ENCODE results near the gene NUDT19. TPM values are rescaled to one million over a fixed set of nuclear protein-coding genes. Genes with fewer than 3 reads are reported as not detected.
A peak's percentile ranks its signal among the peaks of the same experiment; 100 is the strongest.

NUDT19 gene
- total and polyA plus RNA-seq, 10 of the 15 experiments (the other 5 are each of a cell fraction or from before 2014, with no cell fraction given): 8.5 to 31.0 (median 17.0) TPM

DNA sequence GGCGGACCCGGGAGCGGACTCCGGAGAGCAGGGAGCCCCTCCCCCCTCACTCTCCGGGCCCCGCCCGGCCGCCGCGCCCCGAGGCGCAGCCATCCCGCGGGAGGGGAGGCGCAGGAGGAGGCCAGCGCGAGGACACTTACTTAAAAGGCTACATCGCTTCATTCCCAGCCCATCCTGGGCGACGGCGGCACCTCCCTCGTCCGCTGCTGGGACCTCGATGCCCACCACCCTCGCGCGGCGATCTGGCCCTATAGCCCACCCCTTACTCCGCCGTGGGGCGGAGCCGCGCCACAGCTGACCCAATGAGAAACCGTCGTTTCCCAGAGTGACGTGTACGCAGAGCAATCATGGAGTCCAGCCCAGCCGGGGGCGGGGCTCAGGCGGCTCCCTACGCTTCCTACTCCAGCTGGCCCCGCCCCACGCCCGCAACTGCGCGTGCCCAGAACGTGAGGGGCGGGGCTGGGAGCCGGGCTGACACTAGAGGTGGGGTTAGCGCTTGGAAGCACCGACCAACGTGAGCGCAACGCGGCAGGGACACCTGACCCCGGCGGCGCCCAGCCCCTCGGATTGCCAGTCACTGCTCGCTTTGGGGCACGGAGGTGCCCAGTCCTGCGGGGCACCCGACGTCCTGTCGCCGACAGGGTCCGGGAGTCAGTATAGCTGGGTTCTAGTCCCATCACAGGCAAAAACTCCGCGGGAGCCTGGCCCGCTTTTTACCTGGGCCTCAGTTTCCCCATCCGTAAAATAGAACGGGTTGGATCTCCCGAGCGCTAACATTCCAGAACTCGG is 16.5 kb upstream of the NUDT19 start, which contains the start of gene ANKRD27 (continued):
- TF ChIP-seq, protein P1, sequence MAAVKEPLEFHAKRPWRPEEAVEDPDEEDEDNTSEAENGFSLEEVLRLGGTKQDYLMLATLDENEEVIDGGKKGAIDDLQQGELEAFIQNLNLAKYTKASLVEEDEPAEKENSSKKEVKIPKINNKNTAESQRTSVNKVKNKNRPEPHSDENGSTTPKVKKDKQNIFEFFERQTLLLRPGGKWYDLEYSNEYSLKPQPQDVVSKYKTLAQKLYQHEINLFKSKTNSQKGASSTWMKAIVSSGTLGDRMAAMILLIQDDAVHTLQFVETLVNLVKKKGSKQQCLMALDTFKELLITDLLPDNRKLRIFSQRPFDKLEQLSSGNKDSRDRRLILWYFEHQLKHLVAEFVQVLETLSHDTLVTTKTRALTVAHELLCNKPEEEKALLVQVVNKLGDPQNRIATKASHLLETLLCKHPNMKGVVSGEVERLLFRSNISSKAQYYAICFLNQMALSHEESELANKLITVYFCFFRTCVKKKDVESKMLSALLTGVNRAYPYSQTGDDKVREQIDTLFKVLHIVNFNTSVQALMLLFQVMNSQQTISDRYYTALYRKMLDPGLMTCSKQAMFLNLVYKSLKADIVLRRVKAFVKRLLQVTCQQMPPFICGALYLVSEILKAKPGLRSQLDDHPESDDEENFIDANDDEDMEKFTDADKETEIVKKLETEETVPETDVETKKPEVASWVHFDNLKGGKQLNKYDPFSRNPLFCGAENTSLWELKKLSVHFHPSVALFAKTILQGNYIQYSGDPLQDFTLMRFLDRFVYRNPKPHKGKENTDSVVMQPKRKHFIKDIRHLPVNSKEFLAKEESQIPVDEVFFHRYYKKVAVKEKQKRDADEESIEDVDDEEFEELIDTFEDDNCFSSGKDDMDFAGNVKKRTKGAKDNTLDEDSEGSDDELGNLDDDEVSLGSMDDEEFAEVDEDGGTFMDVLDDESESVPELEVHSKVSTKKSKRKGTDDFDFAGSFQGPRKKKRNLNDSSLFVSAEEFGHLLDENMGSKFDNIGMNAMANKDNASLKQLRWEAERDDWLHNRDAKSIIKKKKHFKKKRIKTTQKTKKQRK (IDR thresholded peaks at IDR 0.05; ENCODE audit: low read depth, low read length): peak; percentile 51
- peak; percentile 47; the same call in 1 of the 2 replicates for TF ChIP-seq RB1 (IDR thresholded peaks at IDR 0.05; ENCODE audit: borderline replicate concordance)
- TF ChIP-seq CBFB (IDR thresholded peaks at IDR 0.05; ENCODE audit: low read depth): no peak
- peak in 1 of 2 experiments; percentile 39; a peak in 1 of 3 replicates for TF ChIP-seq EGR1 (IDR thresholded peaks at IDR 0.05; ENCODE audit: borderline replicate concordance in 1 of 2, low read depth in 2 of 2, low read length in 2 of 2)
- no peak for TF ChIP-seq FOXM1 (IDR thresholded peaks at IDR 0.05; ENCODE audit: low read depth, low read length)
- no peak for TF ChIP-seq HDAC2 (IDR thresholded peaks at IDR 0.05)
- TF ChIP-seq PKNOX1 (IDR thresholded peaks at IDR 0.05): peak; percentile 99
- TF ChIP-seq NFYA (IDR thresholded peaks at IDR 0.05; ENCODE audit: borderline replicate concordance, low read depth, low read length): peak; percentile 69
- peak; percentile 77 for TF ChIP-seq FOS (IDR thresholded peaks at IDR 0.05; ENCODE audit: borderline replicate concordance, extremely low read depth, insufficient read length)
- peak; percentile 95 for TF ChIP-seq CHD2 (IDR thresholded peaks at IDR 0.05; ENCODE audit: borderline replicate concordance, low read depth, low read length)
- no peak for TF ChIP-seq SMAD1 (IDR thresholded peaks at IDR 0.05; ENCODE audit: low read depth, partially characterized antibody)
- peak; percentile 55; the same call in 1 of the 2 replicates for TF ChIP-seq CREB1 (IDR thresholded peaks at IDR 0.05; ENCODE audit: low read depth)
- TF ChIP-seq, protein P2, sequence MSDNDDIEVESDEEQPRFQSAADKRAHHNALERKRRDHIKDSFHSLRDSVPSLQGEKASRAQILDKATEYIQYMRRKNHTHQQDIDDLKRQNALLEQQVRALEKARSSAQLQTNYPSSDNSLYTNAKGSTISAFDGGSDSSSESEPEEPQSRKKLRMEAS (IDR thresholded peaks at IDR 0.05; ENCODE audit: low read depth, low read length): peak; percentile 18; the same call in 1 of the 2 replicates
- TF ChIP-seq NFXL1 (IDR thresholded peaks at IDR 0.05; ENCODE audit: borderline replicate concordance): no peak
- TF ChIP-seq IKZF1 (conservative IDR thresholded peaks at IDR 0.05): peak; percentile 56; the same call in 1 of the 2 replicates
- TF ChIP-seq HDGF (IDR thresholded peaks at IDR 0.05): peak; percentile 72; the same call in 1 of the 2 replicates
- no peak for TF ChIP-seq CHD4 (IDR thresholded peaks at IDR 0.05)
- peak; percentile 26; the same call in 1 of the 2 replicates for TF ChIP-seq NBN (IDR thresholded peaks at IDR 0.05)
- TF ChIP-seq TAF1 (IDR thresholded peaks at IDR 0.05; ENCODE audit: borderline replicate concordance, low read depth, low read length): peak; percentile 24; the same call in 1 of the 2 replicates
- peak; percentile 94 for TF ChIP-seq NFYB (IDR thresholded peaks at IDR 0.05; ENCODE audit: insufficient read depth, low read depth, low read length)
- TF ChIP-seq LARP7 (IDR thresholded peaks at IDR 0.05): peak; percentile 30; the same call in 1 of the 2 replicates
- peak; percentile 86 to 94 for TF ChIP-seq BHLHE40 (IDR thresholded peaks at IDR 0.05; ENCODE audit: borderline replicate concordance in 1 of 2, low read depth in 2 of 2, low read length in 1 of 2)
- TF ChIP-seq, protein P3, sequence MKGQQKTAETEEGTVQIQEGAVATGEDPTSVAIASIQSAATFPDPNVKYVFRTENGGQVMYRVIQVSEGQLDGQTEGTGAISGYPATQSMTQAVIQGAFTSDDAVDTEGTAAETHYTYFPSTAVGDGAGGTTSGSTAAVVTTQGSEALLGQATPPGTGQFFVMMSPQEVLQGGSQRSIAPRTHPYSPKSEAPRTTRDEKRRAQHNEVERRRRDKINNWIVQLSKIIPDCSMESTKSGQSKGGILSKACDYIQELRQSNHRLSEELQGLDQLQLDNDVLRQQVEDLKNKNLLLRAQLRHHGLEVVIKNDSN (IDR thresholded peaks at IDR 0.05; ENCODE audit: borderline replicate concordance, extremely low read length, insufficient read depth, low read depth, low read length): peak; percentile 43
- TF ChIP-seq NR2F1 (conservative IDR thresholded peaks at IDR 0.05): peak; percentile 19; the same call in 1 of the 2 replicates
